ENCODE data around the gene DVL1.

- TF ChIP-seq WRNIP1 (IDR thresholded peaks at IDR 0.05; ENCODE audit: borderline replicate concordance, low read depth, low read length) (no peak), IRF4 (IDR thresholded peaks at IDR 0.05; ENCODE audit: low read depth, low read length) (no peak), EP300 (IDR thresholded peaks at IDR 0.05; ENCODE audit: borderline replicate concordance in 1 of 2, control insufficient read depth in 1 of 2, low read depth in 2 of 2, low read length in 2 of 2) (no peak), ELK1 (IDR thresholded peaks at IDR 0.05; ENCODE audit: low read depth, low read length) (no peak), NFIC (IDR thresholded peaks at IDR 0.05; ENCODE audit: low read depth, low read length) (no peak), HDGF (IDR thresholded peaks at IDR 0.05) (no peak), MAX (IDR thresholded peaks at IDR 0.05; ENCODE audit: low read depth, low read length) (no peak), POLR2A (IDR thresholded peaks at IDR 0.05; ENCODE audit: low read depth, low read length) (no peak), RCOR1 (conservative IDR thresholded peaks at IDR 0.05; ENCODE audit: low read depth, low read length) (no peak), CTCF (IDR thresholded peaks at IDR 0.05 in 2 of 3, conservative IDR thresholded peaks at IDR 0.05 in 1 of 3; ENCODE audit: control insufficient read depth in 2 of 3, extremely low read depth in 1 of 3, insufficient read depth in 1 of 3, low read depth in 3 of 3, low read length in 3 of 3) (no peak), USF1 (IDR thresholded peaks at IDR 0.05; ENCODE audit: borderline replicate concordance, extremely low read length, insufficient read depth, low read depth, low read length) (no peak), HDAC6 (IDR thresholded peaks at IDR 0.05; ENCODE audit: unreplicated experiment) (no peak)
Measured at GRCh38 chr1:1347026-1347595, 2.1 kb downstream of the DVL1 start.
